Astrocyte (in vitro differentiated cells and primary cell): ENCODE data around the gene GOSR2.

Experiments
- EZH2 ChIP-seq: IDR thresholded peaks from 2 replicates; pipeline ENCODE4 v1.6.1; 2012; ENCODE audit warnings: mild to moderate bottlenecking, low read length, inconsistent platforms; ENCODE audit not compliant: insufficient read depth
- TF ChIP-seq, protein P1 (sequence below): IDR thresholded peaks from 2 replicates; pipeline ENCODE4 v1.5.1; 2011; ENCODE audit warnings: low read depth, mild to moderate bottlenecking, inconsistent platforms, low read length, moderate library complexity; ENCODE audit not compliant: insufficient read depth

DNA sequence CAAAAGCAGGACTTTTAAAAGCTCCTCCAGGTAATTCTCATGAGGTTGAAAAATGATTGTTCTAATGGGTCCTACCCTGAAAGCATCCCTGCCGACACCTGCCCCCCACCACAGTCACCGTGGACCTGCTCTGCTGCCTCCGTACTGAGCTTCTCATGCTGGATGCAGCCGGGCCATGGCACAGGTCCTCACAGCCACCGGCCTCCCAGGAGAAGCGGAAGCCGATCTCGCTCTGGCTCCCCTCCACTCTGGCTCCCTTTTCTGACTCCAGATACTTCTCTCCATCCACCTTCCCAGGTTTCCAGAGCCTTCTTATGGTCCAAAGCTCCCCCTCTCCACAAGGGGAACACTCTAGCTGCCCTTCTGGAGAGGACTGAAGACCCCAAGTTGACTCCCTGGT lies 45.9 kb downstream of the GOSR2 start:
- TF ChIP-seq EZH2 = no peak
- TF ChIP-seq, protein P1, sequence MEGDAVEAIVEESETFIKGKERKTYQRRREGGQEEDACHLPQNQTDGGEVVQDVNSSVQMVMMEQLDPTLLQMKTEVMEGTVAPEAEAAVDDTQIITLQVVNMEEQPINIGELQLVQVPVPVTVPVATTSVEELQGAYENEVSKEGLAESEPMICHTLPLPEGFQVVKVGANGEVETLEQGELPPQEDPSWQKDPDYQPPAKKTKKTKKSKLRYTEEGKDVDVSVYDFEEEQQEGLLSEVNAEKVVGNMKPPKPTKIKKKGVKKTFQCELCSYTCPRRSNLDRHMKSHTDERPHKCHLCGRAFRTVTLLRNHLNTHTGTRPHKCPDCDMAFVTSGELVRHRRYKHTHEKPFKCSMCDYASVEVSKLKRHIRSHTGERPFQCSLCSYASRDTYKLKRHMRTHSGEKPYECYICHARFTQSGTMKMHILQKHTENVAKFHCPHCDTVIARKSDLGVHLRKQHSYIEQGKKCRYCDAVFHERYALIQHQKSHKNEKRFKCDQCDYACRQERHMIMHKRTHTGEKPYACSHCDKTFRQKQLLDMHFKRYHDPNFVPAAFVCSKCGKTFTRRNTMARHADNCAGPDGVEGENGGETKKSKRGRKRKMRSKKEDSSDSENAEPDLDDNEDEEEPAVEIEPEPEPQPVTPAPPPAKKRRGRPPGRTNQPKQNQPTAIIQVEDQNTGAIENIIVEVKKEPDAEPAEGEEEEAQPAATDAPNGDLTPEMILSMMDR = no peak
